ENCODE results near the gene CST5.
"Not testable (repeated sequence)": the region's sequence is repeated elsewhere in the genome, so short reads cannot be mapped to it uniquely, and the experiment has no call there.

DNA sequence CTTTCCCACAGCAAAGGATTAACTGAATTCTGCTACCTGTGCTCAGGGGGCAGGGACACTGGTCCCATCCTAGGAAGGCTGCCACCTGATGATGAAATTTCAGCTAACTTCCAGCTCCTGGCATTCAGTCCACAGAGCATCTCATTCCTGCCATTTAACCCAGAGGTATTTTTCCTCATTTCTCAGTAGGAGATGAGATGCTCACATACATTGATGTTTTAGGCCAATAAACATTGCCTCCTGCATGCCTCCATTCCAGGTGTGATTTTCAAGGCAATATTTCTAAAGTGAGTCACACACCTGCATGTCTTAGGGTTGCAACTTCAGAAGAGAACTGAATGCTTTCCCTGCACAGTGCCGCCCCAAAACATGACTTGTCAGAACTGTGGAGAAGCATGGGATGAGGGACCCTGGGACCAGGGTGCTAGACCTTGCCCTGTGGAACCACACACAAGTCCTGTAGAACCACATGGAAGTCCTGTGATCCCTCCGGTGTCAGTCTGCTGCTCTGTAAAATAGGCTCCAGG, 1.5 kb downstream of the CST5 start:
- TF ChIP-seq EP300 (IDR thresholded peaks at IDR 0.05); POLR2A (IDR thresholded peaks at IDR 0.05; ENCODE audit: low read depth); POLR2AphosphoS5 (IDR thresholded peaks at IDR 0.05): not testable (repeated sequence)
- TF ChIP-seq, protein P1, sequence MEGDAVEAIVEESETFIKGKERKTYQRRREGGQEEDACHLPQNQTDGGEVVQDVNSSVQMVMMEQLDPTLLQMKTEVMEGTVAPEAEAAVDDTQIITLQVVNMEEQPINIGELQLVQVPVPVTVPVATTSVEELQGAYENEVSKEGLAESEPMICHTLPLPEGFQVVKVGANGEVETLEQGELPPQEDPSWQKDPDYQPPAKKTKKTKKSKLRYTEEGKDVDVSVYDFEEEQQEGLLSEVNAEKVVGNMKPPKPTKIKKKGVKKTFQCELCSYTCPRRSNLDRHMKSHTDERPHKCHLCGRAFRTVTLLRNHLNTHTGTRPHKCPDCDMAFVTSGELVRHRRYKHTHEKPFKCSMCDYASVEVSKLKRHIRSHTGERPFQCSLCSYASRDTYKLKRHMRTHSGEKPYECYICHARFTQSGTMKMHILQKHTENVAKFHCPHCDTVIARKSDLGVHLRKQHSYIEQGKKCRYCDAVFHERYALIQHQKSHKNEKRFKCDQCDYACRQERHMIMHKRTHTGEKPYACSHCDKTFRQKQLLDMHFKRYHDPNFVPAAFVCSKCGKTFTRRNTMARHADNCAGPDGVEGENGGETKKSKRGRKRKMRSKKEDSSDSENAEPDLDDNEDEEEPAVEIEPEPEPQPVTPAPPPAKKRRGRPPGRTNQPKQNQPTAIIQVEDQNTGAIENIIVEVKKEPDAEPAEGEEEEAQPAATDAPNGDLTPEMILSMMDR (IDR thresholded peaks at IDR 0.05) = not testable (repeated sequence)
